ENCODE data around the gene PPP6R2.

The PPP6R2 gene

DNA sequence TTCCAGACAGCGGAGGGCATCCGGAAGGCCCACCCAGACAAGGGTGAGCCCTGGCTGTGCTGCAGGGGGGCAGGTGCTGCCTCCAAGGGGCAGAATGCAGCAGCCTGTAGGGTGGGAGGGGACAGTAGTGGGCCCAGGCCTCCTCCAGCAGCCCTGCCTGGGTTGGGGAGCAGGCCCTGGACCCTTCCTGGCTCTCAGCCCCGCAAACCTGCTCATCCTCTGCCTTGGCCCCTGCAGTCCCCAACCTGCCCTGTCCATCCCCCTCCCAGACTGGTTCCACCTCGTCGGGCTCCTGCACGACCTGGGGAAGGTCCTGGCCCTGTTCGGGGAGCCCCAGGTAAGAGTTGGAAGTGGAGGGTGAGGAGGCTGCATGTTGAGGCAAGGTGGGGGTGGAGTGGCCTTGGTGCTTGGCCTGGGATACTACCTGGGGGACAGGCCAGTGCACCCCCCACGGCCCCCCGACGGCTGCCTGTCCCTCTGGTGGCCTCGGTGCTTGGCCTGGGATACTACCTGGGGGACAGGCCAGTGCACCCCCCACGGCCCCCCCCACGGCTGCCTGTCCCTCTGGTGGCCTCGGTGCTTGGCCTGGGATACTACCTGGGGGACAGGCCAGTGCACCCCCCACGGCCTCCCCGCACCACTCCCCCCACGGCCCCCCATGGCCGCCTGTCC lies 145.0 kb downstream of the PPP6R2 start:
- no peak for FAIRE-seq

DNA sequence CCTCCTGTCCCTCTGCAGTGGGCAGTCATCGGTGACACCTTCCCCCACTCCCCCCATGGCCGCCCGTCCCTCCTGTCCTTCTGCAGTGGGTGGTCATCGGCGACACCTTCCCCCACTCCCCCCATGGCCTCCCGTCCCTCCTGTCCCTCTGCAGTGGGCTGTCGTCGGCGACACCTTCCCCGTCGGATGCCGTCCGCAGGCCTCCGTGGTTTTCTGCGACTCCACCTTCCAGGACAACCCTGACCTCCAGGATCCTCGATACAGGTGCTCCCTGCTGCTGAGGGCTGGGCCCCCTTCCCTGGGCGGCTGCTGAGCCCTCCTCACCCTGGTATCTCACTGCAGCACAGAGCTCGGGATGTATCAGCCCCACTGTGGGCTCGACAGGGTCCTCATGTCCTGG lies 145.8 kb downstream of the PPP6R2 start:
- no peak for FAIRE-seq

DNA sequence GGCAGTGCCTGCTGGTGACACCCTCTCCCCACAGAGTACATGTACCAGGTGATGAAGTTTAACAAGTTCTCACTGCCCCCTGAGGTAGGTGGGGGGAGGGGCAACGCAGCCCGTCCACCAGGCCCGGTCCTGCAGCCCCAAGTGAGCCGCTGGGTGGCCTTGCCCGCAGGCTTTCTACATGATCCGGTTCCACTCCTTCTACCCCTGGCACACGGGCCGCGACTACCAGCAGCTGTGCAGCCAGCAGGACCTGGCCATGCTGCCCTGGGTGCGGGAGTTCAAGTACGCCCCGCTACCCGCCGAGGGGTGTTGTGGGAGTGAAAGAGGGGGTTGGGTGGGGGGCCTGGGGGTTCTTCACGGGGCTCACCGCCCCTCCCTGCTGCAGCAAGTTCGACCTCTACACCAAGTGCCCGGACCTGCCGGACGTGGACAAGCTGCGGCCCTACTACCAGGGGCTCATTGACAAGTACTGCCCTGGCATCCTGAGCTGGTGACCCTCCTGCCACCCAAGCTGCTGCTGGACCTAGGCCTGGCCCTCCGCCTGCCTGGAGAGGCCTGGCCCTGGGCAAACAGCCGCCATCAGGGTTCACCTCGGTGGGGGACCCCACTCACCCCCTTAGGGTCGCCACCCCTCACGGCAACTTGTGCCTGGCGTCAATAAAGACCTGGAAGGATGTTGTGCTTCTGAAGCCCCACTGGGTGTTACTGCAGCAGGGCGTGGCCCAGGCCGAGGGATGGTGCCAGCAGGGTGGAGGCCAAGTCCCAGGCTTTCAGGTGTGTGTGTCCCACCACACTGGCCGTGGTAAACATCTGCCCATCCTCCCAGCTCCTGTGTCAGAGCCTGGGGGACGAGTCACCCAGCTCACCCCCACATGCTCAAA lies 146.5 kb downstream of the PPP6R2 start:
- FAIRE-seq, result no peak

DNA sequence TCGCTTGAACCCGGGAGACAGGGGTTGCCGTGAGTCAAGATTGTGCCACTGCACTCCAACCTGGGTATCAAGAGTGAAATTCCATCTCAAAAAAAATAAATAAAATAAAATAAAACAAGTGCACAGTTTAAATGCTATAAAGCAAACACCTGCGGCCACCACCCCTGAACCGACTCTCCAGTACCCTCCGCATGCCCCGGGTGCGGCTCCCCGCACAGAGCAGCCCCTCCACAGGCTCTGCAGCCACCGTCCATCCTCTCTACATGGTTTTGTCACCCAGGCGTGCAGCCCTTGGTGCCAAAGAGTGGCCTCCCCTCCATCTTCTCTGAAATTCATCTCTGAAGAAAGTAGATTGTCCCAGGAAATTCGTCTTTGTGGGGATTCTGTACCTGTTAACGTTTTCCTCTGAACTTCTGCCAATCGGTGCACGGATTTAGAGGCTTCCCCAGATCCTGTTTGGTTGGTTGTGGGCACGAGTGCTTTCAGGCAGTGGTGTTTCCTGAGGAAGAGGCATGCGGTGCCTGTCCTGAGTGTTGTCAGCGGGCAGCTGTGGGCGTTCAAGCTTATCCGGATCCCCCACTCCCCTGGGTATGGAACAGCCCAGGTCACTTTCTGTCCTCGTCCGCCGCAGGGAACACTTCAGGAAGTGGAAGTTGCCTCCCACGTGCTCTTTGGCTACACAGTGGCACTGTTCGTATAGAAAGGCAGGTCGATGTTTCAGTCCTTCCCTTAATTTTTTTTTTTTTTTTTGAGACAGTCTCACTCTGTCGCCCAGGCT lies 147.6 kb downstream of the PPP6R2 start:
- no peak for FAIRE-seq
